ENCODE measurements around the gene CCNB2.
A peak's percentile ranks its signal among the peaks of the same experiment; 100 is the strongest.
"Not testable (repeated sequence)": the region's sequence is repeated elsewhere in the genome, so short reads cannot be mapped to it uniquely, and the experiment has no call there.

Gene CCNB2

DNA sequence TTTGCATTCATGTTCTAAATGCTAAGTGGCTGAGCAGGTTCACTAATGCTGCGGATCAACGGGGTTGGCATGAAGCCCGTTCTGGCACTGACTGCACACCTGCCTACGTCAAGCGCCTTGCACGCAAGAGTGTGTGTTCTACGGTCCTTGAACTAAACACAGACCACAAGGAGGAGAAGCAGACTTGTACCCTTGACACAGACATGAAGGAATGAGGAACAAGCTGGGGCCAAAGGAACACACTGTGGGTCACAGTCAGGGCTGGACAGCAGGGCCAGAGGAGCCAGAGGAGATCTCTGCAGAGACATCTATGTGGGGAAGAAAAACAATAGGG lies 53.7 kb downstream of the CCNB2 start:
- TF ChIP-seq, protein P1, sequence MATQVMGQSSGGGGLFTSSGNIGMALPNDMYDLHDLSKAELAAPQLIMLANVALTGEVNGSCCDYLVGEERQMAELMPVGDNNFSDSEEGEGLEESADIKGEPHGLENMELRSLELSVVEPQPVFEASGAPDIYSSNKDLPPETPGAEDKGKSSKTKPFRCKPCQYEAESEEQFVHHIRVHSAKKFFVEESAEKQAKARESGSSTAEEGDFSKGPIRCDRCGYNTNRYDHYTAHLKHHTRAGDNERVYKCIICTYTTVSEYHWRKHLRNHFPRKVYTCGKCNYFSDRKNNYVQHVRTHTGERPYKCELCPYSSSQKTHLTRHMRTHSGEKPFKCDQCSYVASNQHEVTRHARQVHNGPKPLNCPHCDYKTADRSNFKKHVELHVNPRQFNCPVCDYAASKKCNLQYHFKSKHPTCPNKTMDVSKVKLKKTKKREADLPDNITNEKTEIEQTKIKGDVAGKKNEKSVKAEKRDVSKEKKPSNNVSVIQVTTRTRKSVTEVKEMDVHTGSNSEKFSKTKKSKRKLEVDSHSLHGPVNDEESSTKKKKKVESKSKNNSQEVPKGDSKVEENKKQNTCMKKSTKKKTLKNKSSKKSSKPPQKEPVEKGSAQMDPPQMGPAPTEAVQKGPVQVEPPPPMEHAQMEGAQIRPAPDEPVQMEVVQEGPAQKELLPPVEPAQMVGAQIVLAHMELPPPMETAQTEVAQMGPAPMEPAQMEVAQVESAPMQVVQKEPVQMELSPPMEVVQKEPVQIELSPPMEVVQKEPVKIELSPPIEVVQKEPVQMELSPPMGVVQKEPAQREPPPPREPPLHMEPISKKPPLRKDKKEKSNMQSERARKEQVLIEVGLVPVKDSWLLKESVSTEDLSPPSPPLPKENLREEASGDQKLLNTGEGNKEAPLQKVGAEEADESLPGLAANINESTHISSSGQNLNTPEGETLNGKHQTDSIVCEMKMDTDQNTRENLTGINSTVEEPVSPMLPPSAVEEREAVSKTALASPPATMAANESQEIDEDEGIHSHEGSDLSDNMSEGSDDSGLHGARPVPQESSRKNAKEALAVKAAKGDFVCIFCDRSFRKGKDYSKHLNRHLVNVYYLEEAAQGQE (IDR thresholded peaks at IDR 0.05; ENCODE audit: insufficient replicate concordance, low read depth), result peak; percentile 19
- TF ChIP-seq GABPA (IDR thresholded peaks at IDR 0.05; ENCODE audit: low read depth), result no peak
- DNase-seq (ENCODE audit: low read depth in 1 of 2, low spot score in 1 of 2), result peak in 1 of 2 experiments; percentile 54
- Histone ChIP-seq H3K4me3 (replicated peaks; ENCODE audit: insufficient read depth, low read length) (no peak overlapping the region), H3K27ac (replicated peaks) (no peak overlapping the region), H3K27me3 (ENCODE audit: insufficient read depth, poor library complexity, severe bottlenecking) (no peaks in the 10 kb centered on the region)

- TF ChIP-seq POLR2AphosphoS5 (IDR thresholded peaks at IDR 0.05; ENCODE audit: low read depth) (no peak), SPI1 (IDR thresholded peaks at IDR 0.05; ENCODE audit: borderline replicate concordance, low read depth) (no peak), GABPA (IDR thresholded peaks at IDR 0.05; ENCODE audit: low read depth) (no peak)
- TF ChIP-seq, protein P1 (IDR thresholded peaks at IDR 0.05; ENCODE audit: insufficient replicate concordance, low read depth), result no peak
- TF ChIP-seq, protein P2, sequence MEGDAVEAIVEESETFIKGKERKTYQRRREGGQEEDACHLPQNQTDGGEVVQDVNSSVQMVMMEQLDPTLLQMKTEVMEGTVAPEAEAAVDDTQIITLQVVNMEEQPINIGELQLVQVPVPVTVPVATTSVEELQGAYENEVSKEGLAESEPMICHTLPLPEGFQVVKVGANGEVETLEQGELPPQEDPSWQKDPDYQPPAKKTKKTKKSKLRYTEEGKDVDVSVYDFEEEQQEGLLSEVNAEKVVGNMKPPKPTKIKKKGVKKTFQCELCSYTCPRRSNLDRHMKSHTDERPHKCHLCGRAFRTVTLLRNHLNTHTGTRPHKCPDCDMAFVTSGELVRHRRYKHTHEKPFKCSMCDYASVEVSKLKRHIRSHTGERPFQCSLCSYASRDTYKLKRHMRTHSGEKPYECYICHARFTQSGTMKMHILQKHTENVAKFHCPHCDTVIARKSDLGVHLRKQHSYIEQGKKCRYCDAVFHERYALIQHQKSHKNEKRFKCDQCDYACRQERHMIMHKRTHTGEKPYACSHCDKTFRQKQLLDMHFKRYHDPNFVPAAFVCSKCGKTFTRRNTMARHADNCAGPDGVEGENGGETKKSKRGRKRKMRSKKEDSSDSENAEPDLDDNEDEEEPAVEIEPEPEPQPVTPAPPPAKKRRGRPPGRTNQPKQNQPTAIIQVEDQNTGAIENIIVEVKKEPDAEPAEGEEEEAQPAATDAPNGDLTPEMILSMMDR (IDR thresholded peaks at IDR 0.05; ENCODE audit: insufficient read depth, low read length), result no peak
- H3K4me3 ChIP-seq (replicated peaks; ENCODE audit: insufficient read depth, low read length), result no peak overlapping the region
- H3K27me3 ChIP-seq (ENCODE audit: insufficient read depth, poor library complexity, severe bottlenecking), result no peaks in the 10 kb centered on the region
- peak; percentile 7 to 15 for DNase-seq (ENCODE audit: low read depth in 1 of 2, low spot score in 1 of 2)
- H3K27ac ChIP-seq (replicated peaks), result no peak overlapping the region
Observed at GRCh38 chr15:59159210-59159609, 54.3 kb downstream of the CCNB2 start.

DNA sequence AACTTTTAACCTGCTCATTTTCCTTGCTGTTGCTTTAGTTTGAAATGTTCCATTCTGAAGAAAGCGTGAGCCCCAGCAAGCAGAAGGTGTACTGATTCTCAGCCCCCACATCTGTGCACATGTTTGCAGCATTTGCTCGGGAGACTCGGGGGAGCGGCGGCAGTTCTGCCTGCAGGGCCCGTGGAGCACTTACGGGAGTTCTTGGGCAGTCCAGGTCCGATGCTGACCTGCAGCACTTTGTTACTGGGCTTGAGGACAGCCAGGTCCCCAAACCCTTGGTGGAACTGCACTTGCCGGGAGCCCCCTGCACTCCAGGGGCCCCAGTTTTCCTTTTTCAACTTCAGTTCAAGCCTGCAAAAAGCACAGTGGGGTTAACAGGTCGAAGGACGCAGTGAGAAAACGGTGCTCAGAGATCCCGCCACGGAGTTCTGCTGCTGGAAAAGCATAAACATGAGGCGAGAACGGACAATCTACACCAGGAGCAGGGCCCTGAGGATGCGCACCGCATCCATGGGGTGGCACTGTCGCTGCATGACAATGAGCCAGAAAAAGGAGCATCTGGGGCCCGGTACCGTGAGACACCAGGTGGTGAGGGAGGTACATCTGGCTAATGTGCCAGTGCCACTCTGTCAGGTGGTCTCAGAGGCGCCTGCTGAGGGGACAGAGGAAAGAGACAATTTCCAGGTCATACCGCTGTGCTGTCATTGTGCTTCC lies 56.1 kb downstream of the CCNB2 start:
- TF ChIP-seq GABPA (IDR thresholded peaks at IDR 0.05; ENCODE audit: low read depth), result no peak
- TF ChIP-seq, protein P2 (IDR thresholded peaks at IDR 0.05; ENCODE audit: insufficient read depth, low read length), result peak; percentile 38
- H3K27ac ChIP-seq (replicated peaks), result no peak overlapping the region
- DNase-seq (ENCODE audit: low read depth in 1 of 2, low spot score in 1 of 2), result peak in 1 of 2 experiments; percentile 13
- no peaks in the 10 kb centered on the region for H3K27me3 ChIP-seq (ENCODE audit: insufficient read depth, poor library complexity, severe bottlenecking)
- no peak overlapping the region for H3K4me3 ChIP-seq (replicated peaks; ENCODE audit: insufficient read depth, low read length)

DNA sequence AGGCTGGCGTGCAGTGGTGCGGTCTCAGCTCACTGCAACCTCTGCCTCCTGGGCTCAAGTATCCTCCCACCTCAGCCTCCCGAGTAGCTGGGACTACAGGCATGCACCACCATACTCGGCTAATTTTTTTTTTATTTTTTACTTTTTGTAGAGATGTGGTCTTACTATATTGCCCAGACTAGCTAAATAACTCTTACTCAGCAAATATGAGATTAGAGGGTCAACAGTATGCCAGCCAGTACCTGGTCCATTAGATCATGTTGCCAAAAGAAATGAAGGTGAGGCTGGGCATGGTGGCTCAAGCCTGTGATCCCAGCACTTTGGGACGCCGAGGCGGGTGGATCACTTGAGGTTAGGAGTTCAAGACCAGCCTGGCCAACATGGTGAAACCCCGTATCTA lies 57.1 kb downstream of the CCNB2 start:
- DNase-seq (ENCODE audit: low read depth in 1 of 2, low spot score in 1 of 2); H3K4me3 ChIP-seq (replicated peaks; ENCODE audit: insufficient read depth, low read length); H3K27ac ChIP-seq (replicated peaks); H3K27me3 ChIP-seq (ENCODE audit: insufficient read depth, poor library complexity, severe bottlenecking): not testable (repeated sequence)

DNA sequence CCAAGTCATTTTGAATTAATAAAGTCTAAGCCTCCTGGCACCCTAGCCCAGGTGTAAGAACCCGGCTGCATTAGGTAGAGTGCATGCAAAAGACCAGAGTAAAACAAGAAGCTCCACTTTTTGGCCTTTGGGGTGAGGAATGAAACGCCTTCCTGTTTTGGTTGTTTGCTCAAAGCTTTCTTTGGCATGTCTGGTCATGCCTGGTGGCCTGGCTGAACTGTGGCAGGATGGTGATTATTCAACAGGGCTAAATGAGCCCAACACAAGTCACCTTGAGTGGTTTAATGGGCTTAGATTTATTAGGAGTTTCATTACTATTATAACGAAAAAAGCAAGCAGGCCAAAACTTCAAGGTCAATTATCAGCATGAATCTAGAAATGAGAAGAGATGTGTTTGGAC lies 60.8 kb downstream of the CCNB2 start:
- DNase-seq (ENCODE audit: low read depth in 1 of 2, low spot score in 1 of 2), result no peak

More for the DNA sequence above, 60.8 kb downstream of the CCNB2 start:
- H3K27ac ChIP-seq (replicated peaks), result no peak overlapping the region
- no peak overlapping the region for H3K4me3 ChIP-seq (replicated peaks; ENCODE audit: insufficient read depth, low read length)
- TF ChIP-seq, protein P1 (IDR thresholded peaks at IDR 0.05; ENCODE audit: insufficient replicate concordance, low read depth), result no peak
- TF ChIP-seq SPI1 (IDR thresholded peaks at IDR 0.05; ENCODE audit: borderline replicate concordance, low read depth), result peak; percentile 4; the same call in 1 of the 2 replicates
- no peaks in the 10 kb centered on the region for H3K27me3 ChIP-seq (ENCODE audit: insufficient read depth, poor library complexity, severe bottlenecking)

All from HL-60 (cell line).